GM12891 (cell line): Measurements from ENCODE around the gene CSPG4.
"Not testable (repeated sequence)": the region's sequence is repeated elsewhere in the genome, so short reads cannot be mapped to it uniquely, and the experiment has no call there.

Source experiments
- POLR2A ChIP-seq: IDR thresholded peaks from 2 replicates; pipeline ENCODE4 v1.6.1; 2011; ENCODE audit warnings: low read depth, low read length, control low read depth
- POLR2AphosphoS5 ChIP-seq: IDR thresholded peaks from 2 replicates; pipeline ENCODE4 v1.6.1; 2011; ENCODE audit warnings: low read depth, low read length, control low read depth
- TAF1 ChIP-seq: IDR thresholded peaks from 2 replicates; pipeline ENCODE4 v1.6.1; 2011; ENCODE audit warnings: low read depth, low read length, control low read depth

- not testable (repeated sequence) for TF ChIP-seq POLR2A, POLR2AphosphoS5, TAF1
Observed at GRCh38 chr15:75703440-75704262, 9.0 kb downstream of the CSPG4 start.
